Measurements from ENCODE around the gene FGGY. TPM values are rescaled to one million over a fixed set of nuclear protein-coding genes. Genes with fewer than 3 reads are reported as not detected.

The FGGY gene
- total and polyA plus RNA-seq, 4 donors, result 16.0 to 67.0 (median 43.4) TPM

- no peak for TF ChIP-seq TAF1 (conservative IDR thresholded peaks at IDR 0.05)
- no peak for TF ChIP-seq RAD21 (IDR thresholded peaks at IDR 0.05)
These were observed 69.5 kb downstream of the FGGY start (continued) for GRCh38 chr1:59366346-59366745.

- no peaks in the 10 kb centered on the region for H3K9me3 ChIP-seq (ENCODE audit: control insufficient read depth in 4 of 4, low read length in 3 of 4)
- no peak overlapping the region for H3K4me3 ChIP-seq (ENCODE audit: low read depth in 1 of 3, low read length in 3 of 3)
- H3K4me1 ChIP-seq (ENCODE audit: control insufficient read depth in 4 of 4, insufficient read depth in 4 of 4, low read length in 3 of 4), result peaks cover 0 to 2% (median 0%) of the 10 kb centered on the region in 4 donors
- no peak overlapping the region for H3K9ac ChIP-seq (ENCODE audit: low read depth in 1 of 2, low read length in 2 of 2)
- WGBS, result 71% methylated on average over 6 of the region's 6 CpGs
- no peak overlapping the region for H3K27ac ChIP-seq (ENCODE audit: low read depth in 1 of 2, low read length in 2 of 2)
- DNase-seq (ENCODE audit: low spot score), result no peak
- no peaks in the 10 kb centered on the region for H3K27me3 ChIP-seq (ENCODE audit: control insufficient read depth in 4 of 4, insufficient read depth in 4 of 4, low read length in 3 of 4)
- TF ChIP-seq RAD21 (IDR thresholded peaks at IDR 0.05), result no peak
- TF ChIP-seq CTCF (IDR thresholded peaks at IDR 0.05; ENCODE audit: low read depth, low read length, missing input control), result no peak
- no peak for TF ChIP-seq SP1 (IDR thresholded peaks at IDR 0.05)
- no peak for TF ChIP-seq RXRA (IDR thresholded peaks at IDR 0.05)
- TF ChIP-seq FOXA2 (IDR thresholded peaks at IDR 0.05), result no peak
- no peak for TF ChIP-seq FOXA1 (IDR thresholded peaks at IDR 0.05)
- no peak for TF ChIP-seq EGR1 (IDR thresholded peaks at IDR 0.05; ENCODE audit: low read depth in 2 of 2)
- TF ChIP-seq YY1 (IDR thresholded peaks at IDR 0.05), result no peak
- peaks cover 1 to 11% (median 7%) of the 10 kb centered on the region in 4 donors for H3K36me3 ChIP-seq (ENCODE audit: control insufficient read depth in 4 of 4, insufficient read depth in 3 of 4, low read depth in 1 of 4, low read length in 3 of 4)
These were observed 70.6 kb downstream of the FGGY start for GRCh38 chr1:59367301-59368007.

GRCh38 chr1:59368008-59368670, 71.2 kb downstream of the FGGY start:
- Histone ChIP-seq H3K27ac (ENCODE audit: low read depth in 1 of 2, low read length in 2 of 2) (no peak overlapping the region), H3K9ac (ENCODE audit: low read depth in 1 of 2, low read length in 2 of 2) (no peak overlapping the region), H3K27me3 (ENCODE audit: control insufficient read depth in 4 of 4, insufficient read depth in 4 of 4, low read length in 3 of 4) (no peaks in the 10 kb centered on the region), H3K4me3 (ENCODE audit: low read depth in 1 of 3, low read length in 3 of 3) (no peak overlapping the region), H3K4me1 (ENCODE audit: control insufficient read depth in 4 of 4, insufficient read depth in 4 of 4, low read length in 3 of 4) (peaks cover 0 to 2% (median 0%) of the 10 kb centered on the region in 4 donors), H3K36me3 (ENCODE audit: control insufficient read depth in 4 of 4, insufficient read depth in 3 of 4, low read depth in 1 of 4, low read length in 3 of 4) (peaks cover 0 to 9% (median 5%) of the 10 kb centered on the region in 4 donors), H3K9me3 (ENCODE audit: control insufficient read depth in 4 of 4, low read length in 3 of 4) (no peaks in the 10 kb centered on the region)
- no peak for DNase-seq (ENCODE audit: low spot score)
- TF ChIP-seq YY1 (IDR thresholded peaks at IDR 0.05) (no peak), FOXA1 (IDR thresholded peaks at IDR 0.05) (no peak)
- WGBS, result 94% methylated on average over 5 of the region's 5 CpGs

- H3K9me3 ChIP-seq (ENCODE audit: control insufficient read depth in 4 of 4, low read length in 3 of 4), result no peaks in the 10 kb centered on the region
- H3K9ac ChIP-seq (ENCODE audit: low read depth in 1 of 2, low read length in 2 of 2), result no peak overlapping the region
- no peaks in the 10 kb centered on the region for H3K27me3 ChIP-seq (ENCODE audit: control insufficient read depth in 4 of 4, insufficient read depth in 4 of 4, low read length in 3 of 4)
- no peaks in the 10 kb centered on the region for H3K4me1 ChIP-seq (ENCODE audit: control insufficient read depth in 4 of 4, insufficient read depth in 4 of 4, low read length in 3 of 4)
- H3K27ac ChIP-seq (ENCODE audit: low read depth in 1 of 2, low read length in 2 of 2), result no peak overlapping the region
- WGBS, result 76% methylated on average over 6 of the region's 6 CpGs
- DNase-seq (ENCODE audit: low spot score), result no peak
- no peak overlapping the region for H3K4me3 ChIP-seq (ENCODE audit: low read depth in 1 of 3, low read length in 3 of 3)
- peaks cover 0 to 10% (median 7%) of the 10 kb centered on the region in 4 donors for H3K36me3 ChIP-seq (ENCODE audit: control insufficient read depth in 4 of 4, insufficient read depth in 3 of 4, low read depth in 1 of 4, low read length in 3 of 4)
- TF ChIP-seq ZBTB33 (IDR thresholded peaks at IDR 0.05), result no peak
- no peak for TF ChIP-seq HNF4G (IDR thresholded peaks at IDR 0.05)
- no peak for TF ChIP-seq REST (IDR thresholded peaks at IDR 0.05)
- TF ChIP-seq ATF3 (IDR thresholded peaks at IDR 0.05), result no peak
- no peak for TF ChIP-seq RAD21 (IDR thresholded peaks at IDR 0.05)
- TF ChIP-seq GABPA (IDR thresholded peaks at IDR 0.05 in 1 of 2, conservative IDR thresholded peaks at IDR 0.05 in 1 of 2), result no peak
- TF ChIP-seq TAF1 (conservative IDR thresholded peaks at IDR 0.05), result no peak
These were observed 78.7 kb downstream of the FGGY start for GRCh38 chr1:59375321-59376220.

All from liver (tissue), 9 donors.